HG03135 (cell line): ENCODE data around the gene SYCP2.
"Not testable (repeated sequence)": the region's sequence is repeated elsewhere in the genome, so short reads cannot be mapped to it uniquely, and the experiment has no call there.

Source experiments
- ATAC-seq: cut with Tn5 transposase; IDR thresholded peaks from one replicate; pipeline ENCODE4 v1.9.1; 2021; ENCODE audit warnings: mild to moderate bottlenecking, moderate library complexity; ENCODE audit not compliant: unreplicated experiment

The SYCP2 gene

GRCh38 chr20:59933296-59933848 lies at the start of gene SYCP2:
Gene SYCP2, minus strand, starts transcription at chr20:59933637. Its CDS starts 11,224 bp downstream, at chr20:59922413.
- no peak for ATAC-seq

- ATAC-seq, result no peak
These were observed 49.6 kb upstream of the SYCP2 start for GRCh38 chr20:59983076-59983475.

- no peak for ATAC-seq
These were observed 43.6 kb upstream of the SYCP2 start for GRCh38 chr20:59977086-59977485.

- no peak for ATAC-seq
These were observed 42.8 kb upstream of the SYCP2 start for GRCh38 chr20:59976156-59976782.

- no peak for ATAC-seq
These were observed 38.8 kb upstream of the SYCP2 start for GRCh38 chr20:59972037-59972801.

GRCh38 chr20:59971428-59971827 lies 38.0 kb upstream of the SYCP2 start:
- no peak for ATAC-seq

- ATAC-seq, result no peak
These were observed 33.0 kb upstream of the SYCP2 start for GRCh38 chr20:59966428-59966827.

- no peak for ATAC-seq
These were observed 28.7 kb upstream of the SYCP2 start for GRCh38 chr20:59962155-59962554.

- no peak for ATAC-seq
These were observed 28.0 kb upstream of the SYCP2 start for GRCh38 chr20:59961423-59961822.

- no peak for ATAC-seq
These were observed 25.2 kb upstream of the SYCP2 start for GRCh38 chr20:59958626-59959025.

- ATAC-seq, result no peak
These were observed 24.7 kb upstream of the SYCP2 start, which contains the start of gene CDH26 for GRCh38 chr20:59958123-59958522. Gene CDH26, plus strand, starts transcription at chr20:59958423. Its CDS starts 304 bp downstream, at chr20:59958727.

- not testable (repeated sequence) for ATAC-seq
These were observed 24.1 kb upstream of the SYCP2 start for GRCh38 chr20:59957568-59957967.

- ATAC-seq, result no peak
These were observed 21.8 kb upstream of the SYCP2 start for GRCh38 chr20:59955131-59955796.

GRCh38 chr20:59954718-59955117 lies 21.3 kb upstream of the SYCP2 start:
- no peak for ATAC-seq

GRCh38 chr20:59949911-59950310 lies 16.5 kb upstream of the SYCP2 start:
- no peak for ATAC-seq

GRCh38 chr20:59948828-59949720 lies 15.6 kb upstream of the SYCP2 start:
- ATAC-seq, result peak; percentile 58

- ATAC-seq, result no peak
These were observed 14.8 kb upstream of the SYCP2 start for GRCh38 chr20:59948212-59948611.

- ATAC-seq, result no peak
These were observed 13.9 kb upstream of the SYCP2 start for GRCh38 chr20:59947376-59947775.

- no peak for ATAC-seq
These were observed 12.3 kb upstream of the SYCP2 start for GRCh38 chr20:59945731-59946130.

- no peak for ATAC-seq
These were observed 11.7 kb upstream of the SYCP2 start for GRCh38 chr20:59945175-59945574.
